Stimulated activated CD4-positive, alpha-beta T cell treated with anti-CD3 and anti-CD28 coated beads, TNF-alpha, amount 100 ng/mL, for 48 hours (primary cell): Measurements from ENCODE around the gene GUCA1A.
A peak's percentile ranks its signal among the peaks of the same experiment; 100 is the strongest.
"Not testable (repeated sequence)": the region's sequence is repeated elsewhere in the genome, so short reads cannot be mapped to it uniquely, and the experiment has no call there.

Source experiments
- DNase-seq, 3 donors: peaks; one replicate each; pipeline ENCODE4 v3.0.0-alpha.2; 2020; ENCODE audit warnings: low read depth in 3 of 3

Gene GUCA1A

DNA sequence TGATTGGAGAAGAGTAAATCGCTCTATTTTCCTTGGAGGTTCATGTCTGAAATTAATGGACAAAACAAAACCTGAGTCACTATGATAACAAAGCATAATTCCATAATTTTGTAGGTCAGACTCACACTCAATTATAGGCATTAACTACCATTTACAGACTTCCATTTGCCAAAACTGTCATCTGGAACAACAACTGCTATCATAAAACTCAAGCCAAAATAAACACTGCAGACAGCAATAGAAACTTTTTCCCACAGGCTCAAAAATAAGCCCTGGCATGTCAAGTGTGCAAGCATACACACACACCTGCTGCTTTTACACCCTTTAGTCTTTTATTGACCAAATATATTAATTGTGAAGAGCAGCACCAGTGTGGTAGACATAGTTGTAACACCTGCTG lies 37.4 kb downstream of the GUCA1A start:
- DNase-seq = no peak

DNA sequence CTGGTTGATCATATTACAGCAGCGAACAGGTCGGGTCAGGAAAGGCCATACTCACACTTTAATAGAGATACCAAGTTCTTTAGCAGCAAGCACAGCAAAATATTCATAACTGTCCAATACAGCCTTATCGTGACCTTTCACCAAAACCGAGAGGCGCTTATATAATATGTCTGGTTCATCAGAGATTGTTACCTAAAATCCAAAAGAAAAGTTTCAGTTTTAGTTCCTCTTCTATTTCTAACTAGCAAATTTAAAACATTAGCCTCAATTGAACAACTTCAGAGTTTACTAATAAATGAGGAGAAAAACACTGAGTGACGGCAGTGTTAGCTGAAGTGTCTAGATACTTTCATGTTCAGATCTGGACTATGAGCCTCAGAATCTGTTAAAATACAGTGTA lies 38.6 kb downstream of the GUCA1A start:
- no peak for DNase-seq

- DNase-seq = no peak
These were observed 39.3 kb downstream of the GUCA1A start for GRCh38 chr6:42212442-42212841.

DNA sequence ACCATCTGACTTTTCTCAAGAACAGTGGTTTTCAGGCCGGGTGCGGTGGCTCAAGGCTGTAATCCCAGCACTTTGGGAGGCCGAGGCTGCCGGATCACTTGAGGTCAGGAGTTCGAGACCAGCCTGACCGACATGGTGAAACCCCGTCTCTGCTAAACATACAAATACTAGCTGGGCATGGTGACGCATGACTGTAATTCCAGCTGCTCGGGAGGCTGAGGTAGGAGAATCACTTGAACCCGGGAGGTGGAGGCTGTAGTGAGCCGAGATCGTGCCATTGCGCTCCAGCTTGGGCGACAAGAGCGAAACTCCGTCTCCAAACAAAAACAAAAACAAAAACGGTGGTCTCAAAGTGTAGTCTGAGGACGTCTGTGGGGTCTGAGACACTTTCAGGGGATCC lies 43.3 kb downstream of the GUCA1A start:
- not testable (repeated sequence) for DNase-seq

GRCh38 chr6:42217157-42217518 lies 44.0 kb downstream of the GUCA1A start:
- DNase-seq = no peak

GRCh38 chr6:42217519-42218367 lies 44.6 kb downstream of the GUCA1A start, which contains the start of gene MRPS10:
TSS of gene MRPS10 (minus strand) at chr6:42217861. CDS start at chr6:42217849, 12 bp downstream.
- DNase-seq = peak; percentile 81 to 86 (median 85)

GRCh38 chr6:42220807-42221206 lies 47.6 kb downstream of the GUCA1A start:
- DNase-seq = no peak

GRCh38 chr6:42221546-42221945 lies 48.4 kb downstream of the GUCA1A start:
- no peak for DNase-seq

GRCh38 chr6:42222448-42222847 lies 49.3 kb downstream of the GUCA1A start:
- DNase-seq = no peak

DNA sequence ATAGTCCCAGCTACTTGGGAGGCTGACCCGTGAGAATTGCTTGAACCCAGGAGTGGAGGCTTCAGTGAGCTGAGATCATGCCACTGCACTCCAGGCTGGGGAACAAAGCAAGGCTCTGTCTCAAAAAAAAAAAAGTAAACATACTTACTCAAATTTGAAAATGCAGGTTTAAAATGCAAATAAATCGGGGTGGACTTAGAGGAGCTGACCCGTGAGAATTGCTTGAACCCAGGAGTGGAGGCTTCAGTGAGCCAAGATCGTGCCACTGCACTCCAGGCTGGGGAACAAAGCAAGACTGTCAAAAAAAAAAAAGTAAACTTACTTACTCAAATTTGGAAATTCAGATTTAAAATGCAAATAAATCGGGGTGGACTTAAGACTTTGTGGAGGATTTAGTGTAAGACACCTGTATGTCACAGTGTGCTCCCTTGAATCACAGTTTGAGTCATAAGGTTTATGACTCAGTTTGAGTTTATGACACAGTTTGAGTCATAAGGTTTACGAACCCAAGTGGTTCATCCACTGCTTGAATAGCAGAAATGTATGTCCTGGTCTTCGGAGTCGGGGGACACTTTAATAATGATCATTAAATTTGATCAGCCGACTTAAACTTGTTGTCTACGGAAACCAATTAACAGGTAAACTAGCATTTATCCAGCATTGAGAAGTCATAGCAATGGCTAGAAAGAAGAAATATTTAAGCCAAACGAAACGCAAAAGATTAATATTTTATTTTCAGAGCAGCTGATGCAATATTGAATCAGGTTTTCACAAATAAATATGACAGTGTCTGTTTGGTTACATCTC lies 51.3 kb downstream of the GUCA1A start:
- DNase-seq = peak in 1 of 3 donors; percentile 8

- DNase-seq = no peak
These were observed 51.8 kb downstream of the GUCA1A start for GRCh38 chr6:42225029-42225339.

DNA sequence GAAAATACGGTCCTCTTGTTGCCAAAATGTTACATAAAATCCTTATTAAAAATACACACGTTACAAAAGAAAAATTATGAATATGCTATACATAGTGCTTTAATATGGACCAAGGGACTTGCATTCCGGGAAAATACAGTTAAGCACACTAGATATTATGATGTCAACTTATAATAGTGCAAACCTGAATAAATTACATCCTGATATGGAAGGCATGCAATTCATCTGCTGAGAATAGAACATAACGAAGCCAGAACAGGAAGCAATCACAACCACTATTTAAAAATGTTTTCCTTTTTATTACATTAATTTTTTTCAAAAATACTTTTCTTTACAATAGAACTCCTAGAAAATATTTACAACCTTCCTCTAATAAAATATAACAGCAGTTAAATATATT lies 52.3 kb downstream of the GUCA1A start:
- DNase-seq = no peak

GRCh38 chr6:42226161-42226611 lies 53.0 kb downstream of the GUCA1A start:
- no peak for DNase-seq

DNA sequence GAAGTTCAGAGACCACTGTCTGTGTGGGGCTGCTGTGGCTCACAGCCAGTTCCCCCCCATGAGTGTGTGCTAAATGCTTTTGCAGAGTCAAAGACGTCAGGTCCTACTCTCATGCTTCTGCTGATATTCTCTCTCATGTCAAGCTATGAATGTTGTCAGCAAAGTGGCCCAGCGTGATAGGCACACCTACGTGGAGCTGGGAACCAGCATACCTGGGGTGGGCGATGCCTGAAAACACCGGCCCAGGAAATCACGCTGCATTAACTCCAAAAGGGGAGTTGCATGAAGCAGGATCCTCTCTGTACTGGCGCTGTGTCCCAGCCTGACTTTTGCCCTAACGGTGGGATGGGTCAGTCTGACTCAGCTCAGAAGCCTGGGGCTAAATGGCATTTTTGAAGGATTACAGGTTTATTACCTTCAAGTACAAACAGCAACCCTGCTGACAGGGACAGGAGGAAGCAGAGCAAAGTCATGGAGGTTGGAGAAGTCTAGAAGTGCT lies 53.5 kb downstream of the GUCA1A start:
- DNase-seq = no peak

DNA sequence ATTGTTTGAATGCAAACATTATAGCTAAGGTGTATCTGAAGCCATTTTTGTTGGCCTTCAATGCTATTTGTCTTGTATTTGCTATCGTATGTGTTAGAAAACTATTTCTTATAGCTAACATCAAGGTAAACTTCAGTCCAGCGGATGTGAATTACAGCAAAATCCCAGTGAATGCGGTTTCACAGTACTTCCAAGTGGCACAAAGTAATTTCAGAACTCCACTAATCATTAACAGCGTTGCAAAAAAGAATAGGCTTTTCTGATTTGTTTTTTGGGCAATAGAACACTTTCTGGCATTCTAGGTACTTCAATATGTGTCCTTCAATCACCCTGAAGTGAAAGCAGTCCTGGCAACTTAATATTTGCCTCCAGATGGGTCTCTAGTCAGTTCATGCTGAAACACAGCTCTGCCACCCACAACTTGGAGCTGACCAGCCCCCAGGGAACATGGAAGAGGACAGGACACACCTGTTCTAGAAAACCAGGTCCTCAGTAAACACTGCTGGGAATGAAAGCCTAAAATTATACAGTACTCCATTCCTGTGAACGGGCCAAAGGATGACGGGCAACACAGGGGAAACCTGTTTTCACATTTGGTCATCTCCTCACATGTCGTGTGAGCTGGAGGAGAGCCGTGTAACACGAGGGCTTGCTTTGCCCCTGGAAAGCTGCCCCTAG lies 54.1 kb downstream of the GUCA1A start:
- DNase-seq = no peak

DNA sequence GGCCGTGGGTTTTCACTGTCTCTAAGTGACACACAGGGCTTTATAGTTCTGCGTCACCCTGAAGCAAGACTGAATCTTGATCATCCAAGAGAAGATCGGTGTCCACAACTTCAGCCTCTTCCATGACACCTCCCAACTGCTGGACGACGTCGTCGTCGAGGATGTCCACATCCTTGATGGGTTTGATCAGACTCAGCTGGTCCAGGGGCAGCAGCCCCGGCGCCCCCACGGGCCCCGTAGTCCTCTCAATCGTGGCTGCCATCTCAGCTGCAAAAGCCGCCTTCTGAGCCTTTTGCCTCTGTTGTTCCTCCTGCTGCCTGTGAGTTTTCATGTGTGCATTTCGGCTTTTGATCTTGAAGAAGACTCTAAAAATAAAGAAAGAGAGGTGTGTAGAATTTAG lies 55.1 kb downstream of the GUCA1A start:
- no peak for DNase-seq
